NOMO-1 (cell line): ENCODE data around the gene MIEF2.

ENCODE experiments used
- DNase-seq, 2 experiments: peaks; one replicate each; lab custom pipeline; 2025; ENCODE audit not compliant: unreplicated experiment in 2 of 2; lab: John Stamatoyannopoulos, UW

The MIEF2 gene

GRCh38 chr17:18254888-18255649 lies 5.4 kb upstream of the MIEF2 start:
- DNase-seq = no peak

- no peak for DNase-seq
Measured at GRCh38 chr17:18256351-18256750, 4.1 kb upstream of the MIEF2 start.

GRCh38 chr17:18256776-18257175 lies 3.7 kb upstream of the MIEF2 start:
- no peak for DNase-seq

GRCh38 chr17:18257268-18257981 lies 3.0 kb upstream of the MIEF2 start:
- DNase-seq = peak; percentile 76

- peak; percentile 76 for DNase-seq
Measured at GRCh38 chr17:18257982-18258355, 2.5 kb upstream of the MIEF2 start.

- DNase-seq = peak; percentile 45 to 55
Measured at GRCh38 chr17:18258356-18259038, 2.0 kb upstream of the MIEF2 start, which contains the start of gene FLII. Gene FLII (minus strand): TSS chr17:18258738. CDS start chr17:18258690, 48 bp downstream.

GRCh38 chr17:18259621-18260331 lies 686 bp upstream of the MIEF2 start:
- DNase-seq = no peak

GRCh38 chr17:18261146-18261515 lies 669 bp downstream of the MIEF2 start:
- peak; percentile 32 to 41 for DNase-seq

GRCh38 chr17:18261659-18262058 lies 1.2 kb downstream of the MIEF2 start:
- no peak for DNase-seq

- DNase-seq = no peak
Measured at GRCh38 chr17:18262111-18262510, 1.6 kb downstream of the MIEF2 start.

GRCh38 chr17:18262641-18263040 lies 2.2 kb downstream of the MIEF2 start:
- no peak for DNase-seq

GRCh38 chr17:18263885-18264682 lies 3.6 kb downstream of the MIEF2 start:
- no peak for DNase-seq

- DNase-seq = no peak
Measured at GRCh38 chr17:18267366-18267765, 6.9 kb downstream of the MIEF2 start.

- no peak for DNase-seq
Measured at GRCh38 chr17:18267927-18268711, 7.7 kb downstream of the MIEF2 start.

GRCh38 chr17:18270046-18270931 lies 9.8 kb downstream of the MIEF2 start:
- no peak for DNase-seq

- DNase-seq = no peak
Measured at GRCh38 chr17:18277076-18277475, 16.6 kb downstream of the MIEF2 start.

GRCh38 chr17:18278867-18279266 lies 18.4 kb downstream of the MIEF2 start:
- DNase-seq = no peak

GRCh38 chr17:18280249-18280648 lies 19.8 kb downstream of the MIEF2 start:
- no peak for DNase-seq
